ENCODE data around the gene SGCD. TPM values are rescaled to one million over a fixed set of nuclear protein-coding genes. Genes with fewer than 3 reads are reported as not detected.

The SGCD gene
- total RNA-seq, 4 donors from 2014 or later = 1.1 to 8.2 (median 4.4) TPM

DNA sequence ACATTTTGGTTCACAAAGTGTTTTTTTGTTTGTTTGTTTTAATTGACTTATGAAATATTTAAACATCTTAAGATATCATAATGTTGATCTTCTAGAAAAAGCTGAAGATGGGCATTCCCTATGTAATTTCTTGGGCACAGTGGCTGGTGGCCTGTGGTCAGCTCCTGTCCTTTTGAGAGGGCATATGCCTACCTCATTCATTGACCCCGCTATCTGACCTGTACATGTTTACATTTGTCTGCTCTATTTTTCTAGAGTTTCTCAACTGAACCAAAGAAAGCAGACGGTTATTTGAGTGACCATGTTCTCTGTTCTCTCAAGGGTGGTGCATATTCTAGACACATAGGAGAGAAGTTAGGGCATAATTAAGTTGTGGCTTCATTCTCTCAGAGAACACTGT lies 5.3 kb downstream of the SGCD start:
- DNase-seq (ENCODE audit: low spot score) (no peak), ATAC-seq (ENCODE audit: low FRiP score) (no peak)
- TF ChIP-seq, protein P1, sequence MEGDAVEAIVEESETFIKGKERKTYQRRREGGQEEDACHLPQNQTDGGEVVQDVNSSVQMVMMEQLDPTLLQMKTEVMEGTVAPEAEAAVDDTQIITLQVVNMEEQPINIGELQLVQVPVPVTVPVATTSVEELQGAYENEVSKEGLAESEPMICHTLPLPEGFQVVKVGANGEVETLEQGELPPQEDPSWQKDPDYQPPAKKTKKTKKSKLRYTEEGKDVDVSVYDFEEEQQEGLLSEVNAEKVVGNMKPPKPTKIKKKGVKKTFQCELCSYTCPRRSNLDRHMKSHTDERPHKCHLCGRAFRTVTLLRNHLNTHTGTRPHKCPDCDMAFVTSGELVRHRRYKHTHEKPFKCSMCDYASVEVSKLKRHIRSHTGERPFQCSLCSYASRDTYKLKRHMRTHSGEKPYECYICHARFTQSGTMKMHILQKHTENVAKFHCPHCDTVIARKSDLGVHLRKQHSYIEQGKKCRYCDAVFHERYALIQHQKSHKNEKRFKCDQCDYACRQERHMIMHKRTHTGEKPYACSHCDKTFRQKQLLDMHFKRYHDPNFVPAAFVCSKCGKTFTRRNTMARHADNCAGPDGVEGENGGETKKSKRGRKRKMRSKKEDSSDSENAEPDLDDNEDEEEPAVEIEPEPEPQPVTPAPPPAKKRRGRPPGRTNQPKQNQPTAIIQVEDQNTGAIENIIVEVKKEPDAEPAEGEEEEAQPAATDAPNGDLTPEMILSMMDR (IDR thresholded peaks at IDR 0.05) = no peak

DNA sequence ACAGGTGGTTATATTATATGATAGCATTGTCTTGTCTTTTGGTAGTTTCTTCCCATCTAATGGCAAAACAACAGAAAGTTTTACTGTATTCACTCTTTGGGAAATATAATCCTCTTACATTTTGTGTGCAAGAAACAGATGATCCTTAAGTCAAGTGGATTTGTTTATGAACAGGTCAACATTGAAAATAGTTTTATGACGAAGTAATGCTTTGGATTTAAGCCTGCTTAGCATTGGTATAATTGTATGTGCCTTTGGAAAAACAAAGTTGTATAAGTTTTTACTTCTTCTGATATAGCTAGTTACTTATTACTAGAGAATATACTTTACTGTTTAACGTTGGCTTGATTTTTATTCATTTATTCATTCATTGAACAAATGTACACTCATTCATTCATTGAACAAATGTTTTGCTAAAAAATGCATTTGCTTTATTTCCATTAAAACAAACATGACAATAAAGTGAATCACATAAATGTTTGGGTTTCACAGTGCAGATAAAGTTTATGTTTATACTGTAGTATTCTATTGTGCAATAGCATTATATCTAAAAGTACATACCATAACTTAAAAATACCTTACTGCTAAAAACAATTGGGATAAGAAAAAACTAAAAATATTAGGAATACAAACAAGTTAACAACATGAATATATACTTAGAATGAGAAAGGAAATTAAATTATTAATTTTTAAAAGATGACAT lies 12.3 kb downstream of the SGCD start:
- ATAC-seq (ENCODE audit: low FRiP score) (no peak), DNase-seq (ENCODE audit: low spot score) (no peak)
- TF ChIP-seq, protein P1 (IDR thresholded peaks at IDR 0.05) = no peak

DNA sequence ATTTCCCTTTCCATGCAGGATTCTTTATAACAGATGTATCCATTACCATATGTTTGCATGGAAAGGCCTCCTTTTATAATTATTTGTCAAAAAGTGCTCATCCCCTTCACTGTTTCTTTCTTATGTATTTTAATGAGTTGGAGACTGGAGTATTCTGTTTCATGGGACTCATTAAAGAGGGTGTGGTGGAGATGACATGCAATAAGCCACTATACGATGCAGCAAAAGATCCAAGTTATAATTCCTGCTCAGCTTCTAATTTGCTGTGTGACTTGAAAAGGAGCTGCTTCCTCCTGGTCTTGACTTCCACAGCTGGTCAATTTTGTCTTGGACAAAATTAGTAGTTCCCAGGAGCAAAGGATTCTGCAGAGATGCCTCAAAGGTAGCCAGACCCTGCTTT lies 13.9 kb downstream of the SGCD start:
- TF ChIP-seq, protein P1 (IDR thresholded peaks at IDR 0.05) = no peak
- DNase-seq (ENCODE audit: low spot score) (no peak), ATAC-seq (ENCODE audit: low FRiP score) (no peak)

DNA sequence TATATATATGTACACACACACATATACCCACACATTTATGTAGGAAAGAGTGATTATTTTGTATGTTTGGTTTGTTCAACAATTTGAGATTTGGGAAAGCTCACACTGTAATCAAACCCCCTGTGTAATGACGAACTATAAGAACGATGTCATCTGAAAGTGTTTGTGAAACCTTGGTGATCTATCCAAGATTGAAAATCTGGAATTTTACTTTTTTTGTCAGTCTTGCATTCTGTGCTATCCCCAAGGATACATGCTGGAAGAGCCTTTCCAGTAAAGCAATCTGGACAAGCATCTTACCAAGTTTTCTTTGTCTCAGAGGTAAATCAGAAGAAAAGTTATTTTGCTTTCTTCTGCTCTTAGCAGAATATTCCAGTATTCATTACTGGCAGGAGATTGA lies 23.3 kb downstream of the SGCD start:
- no peak for ATAC-seq (ENCODE audit: low FRiP score)
- DNase-seq (ENCODE audit: low spot score) = no peak
- TF ChIP-seq, protein P1 (IDR thresholded peaks at IDR 0.05) = no peak

DNA sequence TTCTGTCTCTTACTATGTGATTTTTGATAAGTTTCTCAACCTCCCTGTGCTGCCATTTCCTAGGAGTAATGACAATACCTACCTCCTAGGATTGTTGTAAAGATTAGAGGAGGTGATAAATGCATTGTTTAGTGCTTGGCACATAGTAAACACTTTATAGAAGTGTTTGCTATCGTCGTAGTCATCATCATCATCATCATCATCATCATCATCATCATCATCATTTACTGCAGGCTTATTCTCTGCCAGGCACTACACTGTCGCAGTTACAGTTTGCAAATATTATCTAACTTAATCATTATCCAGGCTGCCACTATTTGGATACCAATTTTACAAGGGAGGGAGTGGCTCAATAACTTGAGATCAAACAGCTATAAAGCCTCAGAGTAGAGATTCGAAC lies 24.5 kb downstream of the SGCD start:
- no peak for ATAC-seq (ENCODE audit: low FRiP score)
- DNase-seq (ENCODE audit: low spot score) = no peak
- TF ChIP-seq, protein P1 (IDR thresholded peaks at IDR 0.05) = no peak

DNA sequence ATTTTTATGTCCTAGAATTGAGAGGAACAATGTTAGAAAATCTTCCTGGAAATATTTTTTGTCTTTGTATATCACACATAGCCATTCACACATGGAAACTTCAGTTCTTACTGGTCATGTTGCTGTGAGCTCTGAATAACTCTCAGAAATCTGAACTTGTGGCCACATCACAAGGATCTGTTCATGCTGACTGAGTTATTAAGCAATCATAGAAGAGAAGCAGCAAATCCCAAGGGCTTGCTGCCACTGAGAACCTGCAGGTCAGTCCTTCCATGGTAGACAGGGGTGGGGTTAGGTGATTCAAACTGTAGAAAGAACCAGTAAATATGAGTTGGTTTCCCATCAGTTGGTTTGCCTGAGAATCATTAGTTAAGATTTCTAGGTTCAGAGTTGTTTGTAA lies 27.6 kb downstream of the SGCD start:
- DNase-seq (ENCODE audit: low spot score) (no peak), ATAC-seq (ENCODE audit: low FRiP score) (no peak)
- TF ChIP-seq, protein P1 (IDR thresholded peaks at IDR 0.05) = no peak

DNA sequence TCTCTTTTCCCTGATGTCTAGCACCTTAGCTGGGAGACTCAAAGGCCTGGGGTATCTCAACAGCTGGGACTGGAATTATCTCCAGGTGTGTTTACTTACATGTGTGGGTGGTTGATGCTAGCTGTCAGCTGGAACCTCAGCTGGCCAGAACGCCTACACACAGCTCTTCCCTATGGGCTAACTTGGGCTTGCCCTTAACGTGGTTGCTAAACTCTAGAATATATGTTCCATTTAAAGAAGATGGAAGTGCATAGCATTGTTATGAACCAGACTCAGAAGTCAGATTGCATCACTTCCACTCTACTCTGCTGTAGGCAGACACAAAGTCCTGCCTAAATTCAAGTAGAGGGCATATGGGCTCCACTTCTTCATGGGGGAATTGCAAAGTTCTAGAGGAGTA lies 29.3 kb downstream of the SGCD start:
- TF ChIP-seq, protein P1 (IDR thresholded peaks at IDR 0.05) = no peak
- DNase-seq (ENCODE audit: low spot score) (no peak), ATAC-seq (ENCODE audit: low FRiP score) (no peak)
